AML-193 (cell line): Measurements from ENCODE around the gene EFCAB14.
"Not testable (repeated sequence)": the region's sequence is repeated elsewhere in the genome, so short reads cannot be mapped to it uniquely, and the experiment has no call there.

ENCODE experiments used
- DNase-seq, 2 experiments: peaks; one replicate each; lab custom pipeline; 2025; lab: John Stamatoyannopoulos, UW

EFCAB14 gene

DNA sequence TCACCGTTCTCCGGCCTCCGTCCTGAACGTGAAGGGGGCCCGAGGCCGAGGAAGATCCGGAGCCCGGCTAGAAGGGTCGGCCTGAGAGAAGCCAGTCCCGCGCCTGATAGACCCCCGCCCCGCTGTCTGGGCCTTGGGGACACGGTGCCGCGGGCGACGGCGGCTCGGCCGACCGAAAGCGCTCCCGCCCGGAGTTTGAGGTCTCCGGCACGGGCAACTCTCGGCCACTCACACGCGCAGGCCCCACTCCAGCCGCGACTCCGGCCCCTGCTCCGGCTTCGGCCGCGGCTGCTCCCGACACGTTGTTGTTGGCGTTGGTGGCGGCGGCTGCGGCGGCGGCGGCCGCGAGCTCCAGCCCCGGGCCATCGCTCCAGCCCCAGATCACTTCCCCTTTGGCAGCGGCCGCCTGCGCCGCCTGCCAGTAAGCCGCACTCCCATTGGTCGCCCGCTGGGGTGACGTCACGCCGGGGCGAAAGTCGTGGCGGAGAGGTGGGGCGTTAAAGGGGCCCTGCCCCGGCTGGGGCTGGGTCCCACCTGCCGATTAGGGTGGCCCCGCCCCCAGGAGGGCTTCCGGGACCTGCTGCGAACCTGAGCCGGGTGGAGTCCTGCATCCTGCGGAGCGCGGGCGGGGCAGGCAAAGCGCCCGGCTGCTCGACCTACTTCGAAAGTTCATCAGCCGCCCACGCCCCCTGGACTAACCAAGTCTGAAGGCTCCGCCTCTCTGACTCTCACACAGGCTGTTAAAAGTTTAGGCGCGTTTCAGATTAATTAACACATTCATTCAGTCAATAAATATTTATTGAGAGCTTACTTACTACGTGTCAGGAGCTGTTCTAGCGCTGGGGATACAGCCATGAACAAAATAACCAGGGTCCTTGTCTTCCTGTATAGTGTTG, at the start of gene EFCAB14:
TSS of gene EFCAB14 (minus strand) at position 388 of the 896 bp plus-strand sequence. CDS start 1,027 bp downstream, outside the sequence.
- peak; percentile 80 to 82 for DNase-seq

GRCh38 chr1:46768445-46768844, 49.5 kb upstream of the EFCAB14 start:
- DNase-seq = no peak

GRCh38 chr1:46767649-46768282, 48.9 kb upstream of the EFCAB14 start:
- DNase-seq = no peak

DNA sequence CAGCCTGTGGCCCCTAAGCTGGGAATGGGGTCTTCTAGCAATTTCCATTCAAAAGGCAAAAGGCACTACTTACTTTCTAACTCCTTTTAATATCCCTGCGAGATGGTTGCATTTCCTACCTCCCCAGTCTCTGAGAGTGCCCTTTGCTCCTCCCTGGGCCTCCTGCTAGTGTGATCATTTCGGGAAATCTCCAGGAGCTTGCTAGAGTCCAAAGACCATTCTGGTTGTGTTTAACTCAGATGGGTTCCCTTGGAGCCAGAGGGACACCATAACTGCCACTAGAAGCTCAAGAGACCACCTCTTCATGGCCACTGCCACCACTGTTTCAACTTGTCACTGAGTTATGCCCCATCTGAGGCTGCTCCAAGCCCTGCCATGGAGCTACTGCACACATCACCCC, 45.5 kb upstream of the EFCAB14 start:
- no peak for DNase-seq

DNA sequence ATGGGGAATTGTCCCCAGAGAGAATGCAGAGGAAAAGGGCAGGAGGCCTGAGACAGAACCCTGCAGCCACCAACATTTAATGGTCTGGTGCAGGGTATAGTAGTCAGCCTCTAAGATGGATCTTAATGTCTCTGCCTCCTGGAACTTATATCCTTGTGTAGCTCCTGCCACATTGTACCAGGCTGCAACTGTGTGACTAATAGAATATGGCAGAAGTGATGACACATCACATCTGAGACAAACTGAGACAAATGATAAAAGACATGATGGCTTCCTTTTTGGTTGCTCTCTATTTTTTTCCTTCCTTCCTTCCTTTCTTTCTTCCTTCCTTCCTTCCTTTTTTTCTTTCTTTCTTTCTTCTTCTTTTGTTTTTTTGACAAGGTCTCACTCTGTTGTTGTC, 42.8 kb upstream of the EFCAB14 start:
- no peak for DNase-seq

GRCh38 chr1:46760558-46761166, 41.7 kb upstream of the EFCAB14 start:
- no peak for DNase-seq

DNA sequence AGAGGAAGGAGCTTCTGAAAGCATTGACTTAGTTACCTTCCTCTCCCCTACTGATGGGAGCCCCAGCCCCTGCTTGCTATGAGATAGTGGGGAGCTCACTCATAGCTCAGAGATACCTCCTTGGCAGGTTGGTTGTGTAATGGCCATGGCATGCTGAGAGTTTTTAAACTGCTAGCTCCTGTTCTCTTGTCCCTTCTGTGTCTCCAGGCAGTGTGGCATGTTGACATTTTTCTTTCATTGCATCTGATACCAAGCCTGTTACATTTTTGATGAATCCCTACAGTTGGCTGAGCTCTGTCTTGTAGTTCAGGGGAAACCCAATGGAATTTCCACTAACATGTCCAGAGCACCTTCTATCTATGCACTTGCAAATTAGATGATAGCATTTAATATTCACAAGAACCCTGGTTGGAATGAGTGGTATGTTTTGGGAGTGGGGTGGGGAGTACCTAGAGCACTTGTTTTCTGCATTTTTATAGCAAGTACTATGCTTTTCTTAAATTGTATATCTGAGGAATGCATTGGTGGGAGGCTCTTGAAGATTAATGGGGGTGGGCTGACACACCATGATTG, 39.1 kb upstream of the EFCAB14 start:
- no peak for DNase-seq

- DNase-seq = no peak
Measured at GRCh38 chr1:46757247-46757955, 38.5 kb upstream of the EFCAB14 start.

- no peak for DNase-seq
Measured at GRCh38 chr1:46755121-46755520, 36.2 kb upstream of the EFCAB14 start.

DNA sequence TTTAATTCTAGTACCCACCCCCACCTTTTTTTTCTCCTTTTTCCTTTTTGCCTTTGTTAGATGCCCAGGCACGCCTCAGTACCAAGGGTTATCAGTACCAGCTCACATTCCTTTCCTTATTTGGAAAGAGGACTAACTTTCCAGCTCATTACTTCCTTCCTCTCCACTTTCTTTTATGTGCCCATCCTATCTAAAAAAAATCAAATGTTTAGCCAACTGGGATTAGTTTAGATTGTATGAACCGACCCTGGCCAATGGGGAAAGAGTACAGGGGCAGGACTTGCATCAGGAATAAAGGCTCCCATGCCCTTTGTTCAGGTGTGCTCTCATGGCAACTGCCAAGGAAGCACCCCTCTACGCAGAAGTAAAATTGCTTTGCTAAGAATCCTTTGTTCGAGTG, 35.8 kb upstream of the EFCAB14 start:
- not testable (repeated sequence) for DNase-seq

GRCh38 chr1:46753985-46754384, 35.1 kb upstream of the EFCAB14 start:
- no peak for DNase-seq

- no peak for DNase-seq
Measured at GRCh38 chr1:46749921-46750404, 31.0 kb upstream of the EFCAB14 start.

GRCh38 chr1:46749404-46749803, 30.5 kb upstream of the EFCAB14 start:
- DNase-seq = no peak

- peak; percentile 3 to 29 for DNase-seq
Measured at GRCh38 chr1:46747683-46748288, 28.9 kb upstream of the EFCAB14 start.

DNA sequence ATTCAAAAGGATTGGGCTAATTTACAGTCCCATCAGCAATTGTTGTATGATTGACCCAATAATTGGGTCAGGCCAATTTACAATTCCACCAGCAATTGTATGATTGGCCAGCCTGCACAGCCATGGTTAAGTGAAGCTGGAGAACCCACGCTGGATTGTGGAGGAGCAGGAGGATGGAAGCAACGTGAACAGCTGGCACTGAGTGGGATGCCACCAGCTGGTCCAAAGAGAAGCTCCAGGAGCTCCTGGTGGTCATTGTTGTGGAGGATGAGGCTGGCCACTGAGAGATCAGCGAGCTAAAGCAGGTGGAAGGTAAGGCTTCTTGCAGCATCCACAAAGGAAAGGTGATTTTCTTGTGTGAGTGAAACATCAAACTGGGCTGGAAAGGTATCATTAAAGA, 23.2 kb upstream of the EFCAB14 start:
- DNase-seq = no peak

GRCh38 chr1:46735708-46736324, 16.9 kb upstream of the EFCAB14 start:
- peak; percentile 58 to 65 for DNase-seq

- not testable (repeated sequence) for DNase-seq
Measured at GRCh38 chr1:46728327-46728873, 9.5 kb upstream of the EFCAB14 start.

GRCh38 chr1:46725736-46726108, 6.8 kb upstream of the EFCAB14 start:
- DNase-seq = no peak

GRCh38 chr1:46724991-46725735, 6.2 kb upstream of the EFCAB14 start:
- DNase-seq = peak; percentile 66 to 75

DNA sequence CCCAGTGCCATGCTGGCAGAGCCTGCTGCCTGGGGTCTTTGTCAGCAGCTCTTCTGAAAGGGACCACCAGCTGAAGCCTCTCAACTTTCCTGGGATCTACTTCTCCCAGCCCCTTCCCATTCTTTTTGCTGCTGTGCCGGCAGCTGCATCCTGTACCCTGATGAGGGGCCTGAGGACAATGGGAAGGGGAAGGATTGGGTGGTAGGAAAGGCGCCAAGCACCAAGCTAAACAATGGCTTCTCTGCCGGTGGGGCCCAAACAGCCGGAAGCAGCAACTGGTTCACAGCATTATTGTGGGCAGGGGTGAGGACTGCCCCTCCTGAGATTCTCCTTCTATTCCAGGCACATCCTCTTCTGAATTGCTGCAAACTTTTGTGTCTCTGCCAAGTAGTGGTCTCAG, 5.0 kb upstream of the EFCAB14 start:
- no peak for DNase-seq
